HEK293 (cell line): ENCODE data around the gene PYGM.

Experiments
- CTCF ChIA-PET: fragments of 350-600 bp; formaldehyde crosslinking; extraction: SDS; loops from one replicate; lab custom pipeline; 2021; ENCODE audit warnings: antibody characterized with exemption; lab: Yijun Ruan, JAX
- POLR2A ChIA-PET: fragments of 300-600 bp; formaldehyde crosslinking; extraction: SDS; loops from one replicate; lab custom pipeline; 2020; ENCODE audit warnings: antibody characterized with exemption, inconsistent platforms; lab: Yijun Ruan, JAX
- H3K27ac ChIP-seq: fragments of 200-500 bp; sonication (Bioruptor generic); 2 replicates; pipeline ENCODE4 v1.5.1; 2014; ENCODE audit warnings: low read depth, low read length, control low read depth, inconsistent platforms; ENCODE audit errors: extremely low read depth
- H3K36me3 ChIP-seq, 2 experiments: fragments of 200-500 bp in 1 of 2; sonication (Bioruptor generic) in 1 of 2; 1 replicate in 1 of 2; 2 replicates in 1 of 2; pipeline ENCODE4 v1.5.1; 2014 to 2017; ENCODE audit warnings: inconsistent platforms in 2 of 2, low read length in 2 of 2; ENCODE audit not compliant: control insufficient read depth in 2 of 2, insufficient read depth in 1 of 2
- H3K4me1 ChIP-seq: fragments of 200-500 bp; sonication (Bioruptor generic); 2 replicates; pipeline ENCODE4 v1.5.1; 2014; ENCODE audit warnings: mild to moderate bottlenecking, low read length, inconsistent platforms; ENCODE audit not compliant: control insufficient read depth, insufficient read depth
- H3K4me3 ChIP-seq: 2 replicates; pipeline ENCODE4 v1.5.1; 2011; ENCODE audit warnings: low read depth, mild to moderate bottlenecking, control low read depth, low read length, moderate library complexity
- H3K9me3 ChIP-seq: fragments of 200-500 bp; sonication (Bioruptor generic); 2 replicates; pipeline ENCODE4 v1.5.1; 2014; ENCODE audit warnings: low read depth, low read length, inconsistent platforms; ENCODE audit not compliant: control insufficient read depth, insufficient read depth
- HOXD13 ChIP-seq: sonication (generic); formaldehyde crosslinking; IDR thresholded peaks from 2 replicates; pipeline ENCODE4 v1.8.0; 2022; ENCODE audit warnings: missing genetic modification reagents, borderline replicate concordance
- KLF1 ChIP-seq: fragments of 450-650 bp; formaldehyde crosslinking; IDR thresholded peaks from 2 replicates; pipeline ENCODE4 v1.5.1; 2016; ENCODE audit warnings: missing biosample characterization, missing genetic modification characterization
- KLF8 ChIP-seq: fragments of 450-650 bp; formaldehyde crosslinking; IDR thresholded peaks from 2 replicates; pipeline ENCODE4 v1.5.1; 2016; ENCODE audit warnings: missing biosample characterization, missing genetic modification characterization
- SCRT1 ChIP-seq: fragments of 450-650 bp; formaldehyde crosslinking; IDR thresholded peaks from 2 replicates; pipeline ENCODE4 v1.5.1; 2016; ENCODE audit warnings: missing biosample characterization, missing genetic modification characterization, borderline replicate concordance
- SP2 ChIP-seq: fragments of 450-650 bp; formaldehyde crosslinking; IDR thresholded peaks from 2 replicates; pipeline ENCODE4 v1.5.1; 2016; ENCODE audit warnings: missing biosample characterization, missing genetic modification characterization
- WT1 ChIP-seq: fragments of 450-650 bp; formaldehyde crosslinking; IDR thresholded peaks from 2 replicates; pipeline ENCODE4 v1.5.1; 2016; ENCODE audit warnings: missing biosample characterization, missing genetic modification characterization
- ZBTB20 ChIP-seq: fragments of 450-650 bp; formaldehyde crosslinking; IDR thresholded peaks from 2 replicates; pipeline ENCODE4 v1.5.1; 2016; ENCODE audit warnings: missing biosample characterization, missing genetic modification characterization
- ZFP3 ChIP-seq: fragments of 450-650 bp; formaldehyde crosslinking; IDR thresholded peaks from 2 replicates; pipeline ENCODE4 v1.5.1; 2016; ENCODE audit warnings: low read depth, missing biosample characterization, missing genetic modification characterization
- ZFP69B ChIP-seq: fragments of 450-650 bp; formaldehyde crosslinking; IDR thresholded peaks from 2 replicates; pipeline ENCODE4 v1.5.1; 2016; ENCODE audit warnings: missing biosample characterization, missing genetic modification characterization
- ZNF121 ChIP-seq: fragments of 450-650 bp; formaldehyde crosslinking; IDR thresholded peaks from 2 replicates; pipeline ENCODE4 v1.5.1; 2016; ENCODE audit warnings: missing biosample characterization, missing genetic modification characterization
- ZNF155 ChIP-seq: fragments of 450-650 bp; formaldehyde crosslinking; IDR thresholded peaks from 2 replicates; pipeline ENCODE4 v1.5.1; 2016; ENCODE audit warnings: missing biosample characterization, missing genetic modification characterization
- ZNF416 ChIP-seq: fragments of 450-650 bp; formaldehyde crosslinking; IDR thresholded peaks from 2 replicates; pipeline ENCODE4 v1.5.1; 2016; ENCODE audit warnings: missing biosample characterization, missing genetic modification characterization
- ZNF548 ChIP-seq: fragments of 450-650 bp; formaldehyde crosslinking; IDR thresholded peaks from 2 replicates; pipeline ENCODE4 v1.5.1; 2016; ENCODE audit warnings: missing biosample characterization, missing genetic modification characterization
- TF ChIP-seq, protein P1 (sequence below): fragments of 450-650 bp; formaldehyde crosslinking; conservative IDR thresholded peaks from 2 replicates; pipeline ENCODE4 v1.5.1; 2016; ENCODE audit warnings: low read depth, missing biosample characterization, missing genetic modification characterization
- TF ChIP-seq, protein P2 (sequence below): fragments of 450-650 bp; formaldehyde crosslinking; IDR thresholded peaks from 2 replicates; pipeline ENCODE4 v1.5.1; 2016; ENCODE audit warnings: missing biosample characterization, missing genetic modification characterization, borderline replicate concordance

Gene PYGM

DNA sequence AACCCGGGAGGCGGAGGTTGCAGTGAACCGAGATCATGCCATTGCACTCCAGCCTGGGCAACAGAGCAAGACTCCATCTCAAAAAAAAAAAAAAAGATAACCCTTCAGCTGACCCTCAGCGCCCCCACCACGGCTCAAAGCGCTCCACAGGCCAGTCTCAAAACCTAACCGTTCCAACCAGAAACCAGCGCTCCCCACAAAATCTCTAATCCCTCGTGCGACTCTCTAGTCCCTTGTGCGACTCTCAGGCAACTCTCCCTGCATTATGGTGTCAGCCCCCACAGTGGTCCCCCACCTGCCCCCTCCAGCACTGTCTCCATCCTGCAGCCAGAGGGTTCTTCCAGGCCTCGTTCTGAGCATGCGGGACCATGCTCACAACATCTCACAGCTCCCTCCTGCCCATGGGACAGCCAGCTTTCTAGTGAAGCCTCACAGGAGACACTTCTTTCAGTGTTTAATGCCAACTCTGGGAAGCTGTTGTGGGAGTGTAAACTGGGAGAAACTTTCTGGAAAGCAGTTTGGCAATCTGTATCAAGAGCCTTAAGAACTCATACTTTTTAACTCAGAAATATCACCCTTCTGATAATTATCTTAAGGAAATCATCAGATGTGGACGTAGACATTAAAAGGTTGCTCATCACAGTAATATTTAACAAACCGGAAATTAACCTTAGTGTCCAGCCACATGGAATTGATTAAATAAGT is 11.7 kb downstream of the PYGM start:
- Histone ChIP-seq H3K4me3 (no peak overlapping the region), H3K9me3 (no peaks in the 10 kb centered on the region), H3K4me1 (no peaks in the 10 kb centered on the region), H3K27ac (no peak overlapping the region), H3K36me3 (peaks cover 0 to 3% of the 10 kb centered on the region in 2 experiments; a peak in 1 of 3 replicates)
- CTCF ChIA-PET, result interaction anchor here (1.1 kb wide), 1 partner anchor 20 kb away, joined by 3 read pairs; no protein-coding TSS in a partner anchor
- TF ChIP-seq WT1, result no peak
- 0 out of 2 replicates have a peak, but pooled peaks have one; percentile 46 for TF ChIP-seq ZNF121 (tag by site-specific recombination)
- POLR2A ChIA-PET, result no interaction called here

DNA sequence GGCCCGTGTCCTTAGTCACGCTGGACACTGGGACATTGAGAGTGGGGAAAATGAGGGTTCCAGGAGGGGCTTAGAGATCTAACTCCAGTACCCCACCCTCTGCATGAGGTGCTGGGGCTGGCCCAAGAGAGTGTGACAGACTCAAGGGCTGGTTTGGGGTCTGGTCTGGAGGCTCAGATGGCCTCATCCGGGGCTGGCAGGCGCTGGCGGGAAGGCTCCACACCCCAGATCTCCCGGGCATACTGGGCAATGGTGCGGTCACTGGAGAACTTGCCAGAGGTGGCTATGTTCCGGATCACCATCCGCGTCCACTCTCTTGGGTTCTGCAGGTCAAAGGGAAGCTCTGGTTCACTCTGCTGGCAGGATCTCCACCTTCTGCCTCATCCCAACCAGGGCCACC is 13.3 kb downstream of the PYGM start:
- no peaks in the 10 kb centered on the region for H3K9me3 ChIP-seq
- H3K36me3 ChIP-seq, result no peaks in the 10 kb centered on the region
- H3K4me3 ChIP-seq, result no peak overlapping the region
- TF ChIP-seq ZNF548 (tag by site-specific recombination) (no peak), HOXD13 (CRISPR knock-in tag) (no peak), SCRT1 (tag by site-specific recombination) (no peak), ZFP3 (tag by site-specific recombination) (no peak)
- TF ChIP-seq, protein P1, sequence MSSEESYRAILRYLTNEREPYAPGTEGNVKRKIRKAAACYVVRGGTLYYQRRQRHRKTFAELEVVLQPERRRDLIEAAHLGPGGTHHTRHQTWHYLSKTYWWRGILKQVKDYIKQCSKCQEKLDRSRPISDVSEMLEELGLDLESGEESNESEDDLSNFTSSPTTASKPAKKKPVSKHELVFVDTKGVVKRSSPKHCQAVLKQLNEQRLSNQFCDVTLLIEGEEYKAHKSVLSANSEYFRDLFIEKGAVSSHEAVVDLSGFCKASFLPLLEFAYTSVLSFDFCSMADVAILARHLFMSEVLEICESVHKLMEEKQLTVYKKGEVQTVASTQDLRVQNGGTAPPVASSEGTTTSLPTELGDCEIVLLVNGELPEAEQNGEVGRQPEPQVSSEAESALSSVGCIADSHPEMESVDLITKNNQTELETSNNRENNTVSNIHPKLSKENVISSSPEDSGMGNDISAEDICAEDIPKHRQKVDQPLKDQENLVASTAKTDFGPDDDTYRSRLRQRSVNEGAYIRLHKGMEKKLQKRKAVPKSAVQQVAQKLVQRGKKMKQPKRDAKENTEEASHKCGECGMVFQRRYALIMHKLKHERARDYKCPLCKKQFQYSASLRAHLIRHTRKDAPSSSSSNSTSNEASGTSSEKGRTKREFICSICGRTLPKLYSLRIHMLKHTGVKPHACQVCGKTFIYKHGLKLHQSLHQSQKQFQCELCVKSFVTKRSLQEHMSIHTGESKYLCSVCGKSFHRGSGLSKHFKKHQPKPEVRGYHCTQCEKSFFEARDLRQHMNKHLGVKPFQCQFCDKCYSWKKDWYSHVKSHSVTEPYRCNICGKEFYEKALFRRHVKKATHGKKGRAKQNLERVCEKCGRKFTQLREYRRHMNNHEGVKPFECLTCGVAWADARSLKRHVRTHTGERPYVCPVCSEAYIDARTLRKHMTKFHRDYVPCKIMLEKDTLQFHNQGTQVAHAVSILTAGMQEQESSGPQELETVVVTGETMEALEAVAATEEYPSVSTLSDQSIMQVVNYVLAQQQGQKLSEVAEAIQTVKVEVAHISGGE (tag by site-specific recombination), result no peak
- TF ChIP-seq, protein P2, sequence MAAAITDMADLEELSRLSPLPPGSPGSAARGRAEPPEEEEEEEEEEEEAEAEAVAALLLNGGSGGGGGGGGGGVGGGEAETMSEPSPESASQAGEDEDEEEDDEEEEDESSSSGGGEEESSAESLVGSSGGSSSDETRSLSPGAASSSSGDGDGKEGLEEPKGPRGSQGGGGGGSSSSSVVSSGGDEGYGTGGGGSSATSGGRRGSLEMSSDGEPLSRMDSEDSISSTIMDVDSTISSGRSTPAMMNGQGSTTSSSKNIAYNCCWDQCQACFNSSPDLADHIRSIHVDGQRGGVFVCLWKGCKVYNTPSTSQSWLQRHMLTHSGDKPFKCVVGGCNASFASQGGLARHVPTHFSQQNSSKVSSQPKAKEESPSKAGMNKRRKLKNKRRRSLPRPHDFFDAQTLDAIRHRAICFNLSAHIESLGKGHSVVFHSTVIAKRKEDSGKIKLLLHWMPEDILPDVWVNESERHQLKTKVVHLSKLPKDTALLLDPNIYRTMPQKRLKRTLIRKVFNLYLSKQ, result no peak
- no peak overlapping the region for H3K27ac ChIP-seq
- POLR2A ChIA-PET, result interaction anchor here (1.0 to 2.0 kb wide), 3 partner anchors 13 to 32 kb away, joined by 3 to 5 read pairs (median 4); partner anchors contain the start of genes PYGM and SF1
- H3K4me1 ChIP-seq, result no peaks in the 10 kb centered on the region
- CTCF ChIA-PET, result interaction anchor here (0.7 to 1.3 kb wide), 3 partner anchors 13 to 58 kb away, joined by 3 to 4 read pairs (median 3); no protein-coding TSS in a partner anchor

DNA sequence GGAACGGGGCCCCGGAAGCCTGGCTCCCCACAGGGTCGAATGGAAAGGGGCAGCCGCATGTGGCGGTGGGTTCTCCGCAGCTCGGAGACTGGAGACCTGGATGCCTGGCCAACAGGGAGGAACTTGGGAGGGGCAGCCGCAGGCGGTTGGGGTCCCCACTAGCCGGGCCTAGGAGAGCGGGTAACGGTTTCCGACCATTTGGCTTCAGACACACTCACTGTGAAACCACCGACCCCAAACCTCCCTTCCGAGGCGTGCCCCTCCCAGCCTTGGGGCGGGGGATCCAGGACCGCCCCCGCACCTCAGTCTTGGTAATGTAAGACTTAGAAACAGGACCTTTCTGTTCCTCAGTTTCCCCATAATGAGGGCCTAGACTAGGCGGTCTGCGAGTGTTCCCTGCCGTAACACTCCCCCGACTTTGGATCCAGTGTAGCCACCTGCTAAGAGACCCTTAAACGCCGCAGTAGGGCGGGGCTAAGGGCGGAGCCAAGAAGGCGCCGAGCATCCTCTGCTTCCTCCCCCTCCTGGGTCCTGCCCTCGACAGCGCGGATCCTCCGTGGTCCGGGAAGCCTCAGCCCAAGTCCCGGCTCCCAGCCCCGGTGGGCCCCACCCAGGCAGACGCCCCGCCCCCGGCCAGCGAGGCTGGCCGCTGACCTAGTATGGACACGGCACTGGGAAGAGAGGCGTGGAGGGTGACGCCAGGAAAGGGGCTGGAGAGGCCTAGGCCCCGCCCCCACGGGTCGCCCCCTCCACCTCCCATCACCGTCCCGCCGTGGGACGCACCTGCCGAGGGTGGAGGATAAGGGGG is 14.0 kb downstream of the PYGM start:
- POLR2A ChIA-PET, result interaction anchor here (2.0 to 2.1 kb wide), 2 partner anchors 14 to 33 kb away, joined by 5 to 8 read pairs; partner anchors contain the start of genes PYGM and SF1
- Histone ChIP-seq H3K27ac (no peak overlapping the region), H3K4me3 (no peak overlapping the region), H3K9me3 (no peaks in the 10 kb centered on the region), H3K4me1 (no peaks in the 10 kb centered on the region), H3K36me3 (no peaks in the 10 kb centered on the region)
- CTCF ChIA-PET, result interaction anchor here (2.6 to 3.9 kb wide), 2 partner anchors 18 to 57 kb away, joined by 16 to 22 read pairs; no protein-coding TSS in a partner anchor
- 0 out of 2 replicates have a peak, but pooled peaks have one; percentile 14 for TF ChIP-seq SP2 (tag by site-specific recombination)
- TF ChIP-seq ZNF155 (tag by site-specific recombination), result no peak
- 0 out of 2 replicates have a peak, but pooled peaks have one; percentile 6 for TF ChIP-seq ZBTB20
- TF ChIP-seq ZNF416, result no peak
- TF ChIP-seq KLF8 (tag by site-specific recombination), result peak; percentile 60; the same call in 1 of the 2 replicates
- TF ChIP-seq ZFP69B (tag by site-specific recombination), result 0 out of 2 replicates have a peak, but pooled peaks have one; percentile 38
- 0 out of 2 replicates have a peak, but pooled peaks have one; percentile 10 for TF ChIP-seq KLF1 (tag by site-specific recombination)
